HTR-8/SVneo (cell line): Measurements from ENCODE around the gene DIP2A.
"Not testable (repeated sequence)": the region's sequence is repeated elsewhere in the genome, so short reads cannot be mapped to it uniquely, and the experiment has no call there.

Source experiments
- DNase-seq: peaks from one replicate; pipeline ENCODE4 v3.0.0; 2011; ENCODE audit warnings: low spot score, mixed read lengths; ENCODE audit not compliant: insufficient read length
- FAIRE-seq: peaks from 2 replicates; lab custom pipeline; 2011; peaks lifted over from hg19 to GRCh38; lab: Jason Lieb, UNC

The DIP2A gene

DNA sequence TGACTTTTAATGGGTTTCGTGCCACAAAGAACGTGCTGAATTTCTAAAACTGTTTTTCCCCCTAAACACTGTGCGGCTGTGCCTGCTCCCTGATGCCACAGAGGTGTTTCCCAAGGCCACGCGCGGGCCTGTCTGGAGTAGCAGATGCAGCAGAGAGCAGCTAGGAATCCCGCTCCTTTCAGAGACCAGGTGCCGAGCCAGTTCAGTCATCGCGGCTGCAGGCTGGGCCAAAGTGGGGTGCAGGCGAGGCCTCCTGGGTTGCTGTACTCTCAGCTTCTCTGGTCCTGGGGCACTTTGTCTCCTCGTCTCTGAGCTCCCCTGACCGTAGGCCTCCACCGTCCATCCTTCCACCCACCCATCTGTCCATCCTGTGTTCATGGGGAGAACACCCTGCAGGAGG is 17.4 kb upstream of the DIP2A start:
- no peak for DNase-seq
- FAIRE-seq, result no peak

DNA sequence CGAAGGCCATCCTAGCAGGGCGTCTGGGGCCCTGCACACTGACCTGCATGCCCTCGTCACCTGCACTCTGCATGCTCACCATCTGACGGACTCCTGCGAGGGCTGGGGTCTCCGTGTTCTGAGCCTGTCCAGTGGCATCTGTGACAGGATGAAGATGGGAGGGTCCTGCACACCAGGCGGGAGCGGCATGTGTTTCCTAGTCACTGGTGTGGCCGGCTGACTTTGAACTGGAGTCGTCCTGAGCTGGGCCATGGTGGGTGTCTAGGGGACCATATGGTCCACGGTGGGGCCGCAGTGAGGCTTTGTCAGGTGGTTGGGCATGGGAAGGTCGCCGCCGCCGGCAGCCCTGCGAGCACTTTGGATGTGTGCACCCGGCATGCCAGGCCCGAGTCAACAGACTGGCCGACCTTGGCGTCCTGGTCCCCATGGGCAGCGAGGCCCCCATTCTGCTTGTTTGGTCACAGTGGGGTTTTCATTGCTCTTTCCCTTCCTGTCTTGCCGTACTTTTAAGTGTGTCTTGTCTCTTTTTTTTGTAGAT is 16.7 kb upstream of the DIP2A start:
- FAIRE-seq (no peak), DNase-seq (no peak)

DNA sequence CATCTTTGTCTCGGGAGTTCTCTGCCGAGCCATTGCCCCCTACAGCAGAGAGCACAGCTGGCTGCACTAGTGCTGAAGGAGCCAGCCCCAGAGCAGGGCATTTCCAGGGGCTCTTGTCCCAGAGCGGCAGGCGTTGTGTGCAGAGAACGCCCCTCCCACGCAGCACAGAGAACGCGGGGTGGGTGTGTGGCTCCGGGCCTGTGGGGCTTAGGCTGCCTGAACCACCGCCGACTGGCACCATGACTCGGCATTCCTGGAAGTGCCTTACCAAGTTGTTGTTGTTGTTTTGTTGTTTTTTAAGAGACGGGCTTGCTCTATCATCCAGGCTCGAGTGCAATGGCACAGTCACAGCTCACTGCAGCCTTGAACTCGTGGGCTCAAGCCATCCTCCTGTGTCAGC is 15.8 kb upstream of the DIP2A start:
- no peak for FAIRE-seq
- DNase-seq, result no peak

DNA sequence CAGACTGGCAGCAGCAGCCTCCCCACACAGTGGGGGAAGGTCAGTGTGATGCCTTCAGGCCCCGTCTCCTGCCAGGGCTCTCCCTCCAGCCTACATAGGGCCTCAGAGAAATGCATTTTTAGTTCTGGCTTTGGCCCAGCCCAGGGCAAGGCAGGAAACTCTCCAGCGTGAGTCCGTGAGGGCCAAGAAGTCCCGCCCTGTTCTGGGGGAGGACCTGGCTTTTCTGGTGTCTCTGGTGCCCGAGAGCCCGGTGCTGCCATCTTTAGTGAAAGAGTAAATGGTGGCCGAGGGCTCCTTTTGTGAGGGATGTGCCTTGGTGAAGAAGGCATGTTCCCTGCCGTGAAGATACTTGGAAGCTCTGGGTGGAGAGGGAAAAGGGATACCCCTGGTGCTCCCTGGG is 14.8 kb upstream of the DIP2A start:
- DNase-seq, result no peak
- no peak for FAIRE-seq

DNA sequence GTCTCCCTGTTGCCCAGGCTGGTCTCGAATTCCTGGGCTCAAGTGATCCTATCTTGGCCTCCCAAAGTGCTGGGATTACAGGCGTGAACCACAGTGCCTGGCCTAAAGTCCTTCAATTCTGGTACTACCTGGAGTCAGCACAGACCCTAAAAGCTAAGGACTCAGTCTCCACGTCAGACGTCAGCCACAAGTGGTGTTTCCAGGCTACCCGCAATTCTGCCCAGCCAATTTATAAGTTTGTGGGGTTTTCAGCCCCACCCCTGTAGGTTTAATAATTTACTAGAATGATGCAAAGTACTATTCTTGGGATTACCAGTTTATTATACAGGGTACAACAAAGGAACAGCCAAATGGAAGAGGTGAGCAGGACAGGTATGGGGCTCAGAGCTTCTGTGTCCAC is 10.6 kb upstream of the DIP2A start:
- FAIRE-seq (no peak), DNase-seq (no peak)

DNA sequence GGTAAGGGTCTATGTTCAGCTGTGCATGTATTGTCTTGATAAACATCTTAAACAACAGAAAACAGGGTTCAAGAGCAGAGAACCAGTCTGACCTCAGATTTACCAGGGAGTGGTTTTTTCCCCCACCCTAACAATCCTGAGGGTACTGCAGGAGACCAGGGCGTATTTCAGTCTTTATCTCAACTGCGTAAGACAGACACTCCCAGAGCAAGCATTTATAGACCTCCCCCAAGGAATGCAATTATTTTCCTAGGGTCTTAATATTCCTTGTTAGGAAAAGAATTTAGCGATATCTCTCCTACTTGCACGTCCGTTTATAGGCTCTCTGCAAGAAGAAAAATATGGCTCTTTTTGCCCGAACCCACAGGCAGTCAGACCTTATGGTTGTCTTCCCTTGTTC is 9.8 kb upstream of the DIP2A start:
- FAIRE-seq, DNase-seq: not testable (repeated sequence)

DNA sequence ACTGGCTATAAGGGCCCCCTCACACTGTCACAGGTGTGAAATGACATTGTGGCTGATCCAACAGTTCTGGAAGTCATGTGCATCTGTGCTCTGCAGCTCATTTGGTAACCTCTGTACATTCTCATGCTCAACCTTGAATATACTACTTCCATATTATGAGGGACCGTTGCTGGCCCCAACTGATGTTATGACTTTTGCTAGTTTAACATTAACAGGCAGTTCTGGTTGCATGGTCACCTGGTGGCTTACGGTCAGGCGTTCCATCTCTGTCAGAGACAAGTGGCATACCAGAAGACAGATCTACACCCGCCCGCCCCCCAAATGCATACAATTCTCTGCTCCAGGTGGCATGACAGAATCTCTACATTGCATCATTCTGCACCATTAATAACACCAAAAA is 6.0 kb upstream of the DIP2A start:
- DNase-seq, result no peak
- no peak for FAIRE-seq

DNA sequence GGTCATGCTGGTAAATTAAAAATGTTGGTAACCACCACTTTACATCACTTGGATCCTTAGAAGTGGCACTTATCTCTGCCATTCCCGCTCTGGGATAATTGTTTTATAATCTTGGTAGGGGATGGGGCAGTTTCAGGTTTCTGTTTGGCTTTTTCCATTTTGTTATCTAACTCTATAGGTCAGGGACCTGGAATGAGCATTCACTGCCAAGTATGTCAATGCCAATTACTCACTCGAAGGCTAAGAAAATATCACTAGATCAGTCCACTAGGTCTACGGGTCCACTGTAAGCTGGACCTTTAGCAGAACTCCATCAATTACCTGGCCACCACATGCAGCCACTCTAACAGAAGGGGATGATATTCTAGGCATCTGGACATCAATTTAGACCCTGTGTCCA is 4.5 kb upstream of the DIP2A start:
- DNase-seq, result no peak
- FAIRE-seq, result no peak

DNA sequence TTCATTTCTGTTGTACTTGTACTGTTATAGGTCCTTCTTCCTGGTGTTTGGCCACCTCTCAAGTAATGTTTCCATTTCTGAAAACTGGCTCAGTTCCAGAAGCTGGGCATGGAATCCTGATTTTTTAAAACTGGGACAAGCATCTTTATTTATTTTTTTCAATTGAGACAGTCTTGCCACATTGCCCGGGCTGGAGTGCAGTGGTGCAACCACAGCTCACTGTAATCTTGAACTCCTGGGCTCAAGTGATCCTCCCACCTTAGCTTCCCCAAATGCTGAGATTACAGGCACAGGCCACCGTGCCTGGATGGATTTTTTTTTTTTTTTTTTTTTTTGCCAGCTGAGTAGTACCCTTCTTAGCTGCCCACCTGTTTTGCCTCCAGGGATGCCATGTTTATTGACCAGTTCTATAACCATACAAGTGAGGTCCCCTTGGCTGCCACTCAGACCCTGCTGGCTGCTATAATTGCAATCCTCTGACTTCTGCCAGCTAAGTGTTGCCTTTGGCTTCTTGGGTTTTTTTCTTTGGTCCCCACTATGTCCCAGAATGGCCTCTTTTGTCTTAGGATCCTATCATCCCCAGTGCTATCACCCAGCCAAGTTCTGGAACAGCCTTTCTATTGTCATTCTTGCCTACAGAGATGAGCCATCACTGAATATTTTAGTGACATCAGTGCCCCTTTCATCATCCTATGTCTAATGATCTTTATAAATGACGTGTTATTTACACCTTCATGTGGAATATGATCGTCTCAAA is 3.9 kb upstream of the DIP2A start:
- FAIRE-seq, result no peak
- no peak for DNase-seq

DNA sequence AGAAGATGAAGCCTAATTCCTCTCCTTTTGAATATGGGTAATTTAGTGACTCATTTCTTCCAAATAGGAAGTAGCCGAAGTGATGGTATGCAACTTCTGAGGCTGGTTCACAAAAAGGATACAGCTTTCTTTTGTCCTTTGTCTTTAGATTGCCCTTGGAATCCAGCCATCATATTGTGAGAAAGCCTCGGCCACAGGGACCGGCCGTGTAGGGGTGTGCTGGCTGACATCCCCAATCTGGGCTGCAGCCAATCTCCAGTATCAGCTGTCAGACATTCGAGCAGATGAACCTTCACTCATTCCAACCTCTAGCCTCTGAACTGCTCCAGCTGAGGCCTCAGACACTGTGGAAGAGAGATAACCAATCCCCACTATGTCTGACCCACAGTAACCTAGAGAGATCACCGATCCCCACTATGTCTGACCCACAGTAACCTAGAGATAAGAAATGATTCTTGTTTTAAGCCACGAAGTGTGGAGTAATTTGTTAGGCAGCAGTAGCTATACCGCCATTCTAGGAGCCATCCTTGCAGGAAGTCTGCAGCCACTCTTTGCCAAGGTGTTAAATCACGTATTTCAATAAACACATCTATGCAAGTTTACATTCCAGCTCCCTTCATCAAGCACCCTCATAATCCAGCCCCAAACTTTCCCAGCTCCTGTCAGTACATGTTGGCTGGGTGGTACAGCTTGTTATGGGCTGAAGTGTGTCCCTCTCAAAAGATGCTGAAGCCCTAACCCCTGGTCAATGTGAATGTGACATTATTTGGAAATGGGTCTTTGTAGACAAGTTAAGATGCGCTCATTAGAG is 2.9 kb upstream of the DIP2A start:
- FAIRE-seq (no peak), DNase-seq (no peak)

DNA sequence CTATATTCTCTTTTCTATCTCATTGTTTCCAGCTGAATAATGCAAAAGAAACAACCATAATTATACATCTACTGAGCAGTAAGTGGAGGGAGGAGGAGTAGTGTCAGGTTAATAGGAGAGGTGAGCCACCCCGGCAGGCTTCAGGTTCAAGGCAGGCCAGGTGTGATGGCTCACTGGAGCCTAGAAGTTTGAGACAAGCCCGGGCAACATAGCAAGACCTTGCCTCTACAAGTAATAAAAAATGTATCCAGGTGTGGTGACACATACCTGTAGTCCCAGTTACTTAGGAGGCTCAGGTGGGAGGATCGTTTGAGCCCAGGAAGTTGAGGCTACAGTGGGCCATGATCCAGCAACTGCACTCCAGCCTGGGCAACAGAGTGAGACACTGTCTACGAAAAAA is 1.9 kb upstream of the DIP2A start:
- FAIRE-seq (no peak), DNase-seq (no peak)

DNA sequence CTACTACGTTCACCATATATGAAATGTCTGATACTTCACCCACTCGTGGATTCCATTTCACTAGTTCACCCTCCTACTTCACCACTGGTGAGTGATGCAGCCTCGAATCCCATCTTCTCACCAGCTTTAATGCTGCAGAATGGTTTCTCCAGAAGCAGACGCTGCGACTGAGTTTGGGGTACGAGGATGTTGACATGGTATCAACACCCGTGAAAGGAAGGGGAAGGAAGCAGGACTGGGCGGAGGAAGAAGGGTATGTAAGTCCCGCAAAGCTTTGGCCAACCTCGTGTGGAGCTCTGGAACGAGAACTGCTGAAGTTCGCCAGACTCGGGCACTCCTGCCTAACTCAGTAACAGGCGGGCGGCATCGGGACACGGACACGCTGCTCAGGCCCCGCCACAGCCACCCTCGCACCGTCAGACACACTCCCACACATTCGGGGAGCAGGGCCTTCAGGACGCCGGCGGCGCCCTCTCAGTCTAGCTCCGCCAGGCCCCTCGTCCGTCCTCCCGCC is 833 bp upstream of the DIP2A start:
- FAIRE-seq (no peak), DNase-seq (peak; percentile 22)

DNA sequence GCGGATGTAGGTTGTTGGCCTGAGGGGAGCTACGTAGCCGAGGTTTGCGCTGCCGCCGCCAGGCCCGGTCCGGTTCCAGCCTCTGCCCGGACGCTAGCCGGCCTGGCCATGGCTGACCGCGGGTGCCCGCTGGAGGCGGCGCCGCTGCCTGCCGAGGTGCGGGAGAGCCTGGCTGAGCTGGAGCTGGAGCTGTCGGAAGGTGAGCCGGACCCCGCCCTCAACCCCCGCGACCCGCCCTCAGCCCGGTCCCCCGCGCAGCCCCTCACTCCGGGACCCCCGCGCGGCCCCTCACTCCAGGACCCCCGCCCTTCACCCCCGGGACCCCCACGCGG is 299 bp downstream of the DIP2A start:
- FAIRE-seq, result no peak
- DNase-seq, result no peak

DNA sequence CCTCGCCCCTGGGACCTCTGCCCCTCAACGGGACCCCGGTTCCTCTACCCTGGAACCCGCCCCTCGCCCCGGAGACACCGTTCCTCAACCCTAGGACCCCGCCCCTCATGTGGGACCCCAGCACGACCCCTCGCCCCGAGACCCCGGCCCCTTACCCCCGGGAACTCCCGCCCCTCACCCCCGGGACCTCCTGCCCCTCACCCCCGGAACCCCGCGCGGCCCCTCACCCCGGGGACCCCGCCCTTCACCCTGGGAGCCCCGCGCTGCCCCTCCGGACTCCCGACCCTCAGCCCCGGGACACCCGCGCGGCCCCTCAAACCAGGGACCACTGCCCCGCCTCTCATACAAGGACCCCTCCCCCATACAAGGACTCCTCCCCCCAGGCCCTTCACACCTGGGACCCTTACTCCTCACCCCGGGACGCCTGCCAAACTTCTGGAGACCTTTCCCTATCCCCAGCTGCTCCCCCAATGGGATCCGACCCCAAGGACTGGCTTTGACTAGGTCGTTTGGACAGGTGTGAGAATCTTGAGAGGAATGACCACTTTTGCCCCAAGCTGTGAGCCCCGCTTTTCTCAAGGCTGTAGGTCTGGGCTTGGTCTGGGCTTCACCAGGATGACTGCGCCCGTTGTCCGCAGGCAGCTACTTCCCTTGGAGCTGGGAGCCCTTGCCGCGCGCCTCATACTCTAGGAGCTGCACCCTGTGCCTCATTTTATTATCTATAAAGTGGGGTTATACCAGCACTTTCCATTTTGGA is 843 bp downstream of the DIP2A start:
- DNase-seq (no peak), FAIRE-seq (no peak)

DNA sequence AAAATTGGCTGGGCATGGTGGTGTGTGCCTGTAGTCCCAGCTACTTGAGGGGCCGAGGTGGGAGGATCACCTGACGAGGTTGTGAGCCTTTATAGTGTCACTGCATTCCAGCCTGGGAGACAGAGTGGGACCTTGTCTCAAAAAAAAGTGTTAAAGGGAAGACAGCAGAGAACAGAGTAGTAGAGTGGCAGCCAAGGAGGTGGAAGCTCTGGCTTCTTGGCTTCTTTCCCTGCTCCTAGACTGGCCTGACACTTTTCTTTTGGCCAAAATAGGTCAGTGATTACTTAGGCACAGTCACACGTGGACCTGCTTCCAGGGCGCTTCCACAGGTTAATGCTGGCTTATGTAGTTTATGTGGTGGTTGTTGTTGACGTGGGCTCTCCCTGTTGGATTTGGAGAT is 3.2 kb downstream of the DIP2A start:
- FAIRE-seq, result no peak
- no peak for DNase-seq

DNA sequence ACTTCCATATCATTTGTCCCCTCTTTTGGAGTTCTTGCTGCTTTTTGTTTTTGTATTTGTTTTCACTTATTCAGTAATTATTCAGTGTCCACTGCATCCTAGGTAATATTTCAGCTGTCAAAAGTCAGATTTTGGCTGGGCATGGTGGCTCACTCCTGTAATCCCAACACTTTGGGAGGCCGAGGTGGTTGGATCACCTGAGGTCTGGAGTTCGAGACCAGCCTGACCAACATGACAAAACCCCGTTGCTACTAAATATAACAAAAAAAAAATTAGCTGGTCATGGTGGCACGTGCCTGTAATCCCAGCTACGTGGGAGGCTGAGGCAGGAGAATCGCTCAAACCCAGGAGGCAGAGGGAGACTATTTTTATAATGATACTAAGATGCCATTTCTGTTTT is 6.5 kb downstream of the DIP2A start:
- not testable (repeated sequence) for FAIRE-seq, DNase-seq

DNA sequence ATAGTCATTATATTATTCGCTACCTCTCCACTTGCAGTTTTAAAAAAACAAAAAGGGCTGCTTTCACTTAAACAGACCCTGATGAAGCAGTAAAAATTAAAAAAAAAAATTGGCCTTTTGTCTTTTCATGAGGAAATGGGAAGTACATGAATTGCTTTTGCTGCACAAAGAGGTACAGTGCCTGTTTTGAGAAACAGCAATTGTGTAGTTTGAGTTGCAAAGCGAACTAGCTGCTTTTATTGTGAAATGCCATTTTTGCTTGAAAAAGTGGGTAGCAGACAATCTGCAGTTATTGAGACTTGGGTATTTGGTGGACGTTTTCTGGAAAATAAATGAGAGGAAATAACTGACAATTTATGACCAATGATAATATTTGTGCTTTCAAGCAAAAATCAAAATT is 7.0 kb downstream of the DIP2A start:
- FAIRE-seq, result no peak
- no peak for DNase-seq

DNA sequence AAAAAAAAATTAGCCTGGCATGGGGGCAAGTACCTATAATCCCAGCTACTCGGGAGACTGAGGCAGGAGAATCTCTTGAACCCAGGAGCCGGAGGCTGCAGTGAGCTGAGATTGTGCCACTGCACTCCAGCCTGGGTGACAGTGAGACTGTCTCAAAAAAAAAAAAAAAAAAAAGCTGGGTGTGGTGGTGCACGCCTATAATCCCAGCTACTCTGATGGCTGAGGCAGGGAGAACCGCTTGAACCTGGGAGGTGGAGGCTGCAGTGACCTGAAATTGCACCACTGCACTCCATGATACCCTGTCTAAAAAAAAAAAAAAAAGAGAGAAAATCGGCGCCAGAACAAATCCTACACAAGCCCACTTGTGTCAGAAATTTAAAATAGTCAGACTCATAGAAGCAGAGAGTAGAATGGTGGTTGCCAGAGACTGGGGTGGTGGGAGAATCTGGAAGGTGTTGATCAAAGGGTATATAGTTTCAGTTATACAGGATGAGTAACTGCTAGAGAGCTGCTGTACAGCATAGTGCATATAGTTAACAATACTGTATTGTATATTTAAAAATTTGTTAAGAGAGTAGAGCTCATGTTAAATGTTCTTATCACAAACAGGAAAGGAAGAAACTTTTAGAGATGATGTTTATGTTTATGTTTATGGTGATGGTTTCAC is 9.6 kb downstream of the DIP2A start:
- DNase-seq, result no peak
- no peak for FAIRE-seq

DNA sequence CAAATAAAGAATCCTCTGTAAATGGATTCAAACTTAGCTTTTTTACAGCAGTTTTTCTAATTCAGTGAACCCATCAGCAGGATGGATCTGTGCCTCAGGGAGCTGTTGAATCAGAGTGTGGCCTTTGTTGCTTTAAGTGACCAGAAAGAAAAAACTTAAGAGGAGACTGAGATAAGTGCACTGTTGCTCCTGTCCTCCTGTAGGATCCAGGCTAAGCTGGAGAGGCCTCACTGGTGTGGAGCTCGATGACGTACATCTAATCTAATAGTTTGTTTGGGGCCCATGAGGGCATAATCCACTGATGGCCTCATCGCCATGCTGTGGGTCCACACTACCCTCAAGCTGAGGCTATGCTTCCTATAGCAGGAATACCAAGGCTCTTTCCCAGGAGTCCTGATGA is 10.6 kb downstream of the DIP2A start:
- DNase-seq (no peak), FAIRE-seq (no peak)

DNA sequence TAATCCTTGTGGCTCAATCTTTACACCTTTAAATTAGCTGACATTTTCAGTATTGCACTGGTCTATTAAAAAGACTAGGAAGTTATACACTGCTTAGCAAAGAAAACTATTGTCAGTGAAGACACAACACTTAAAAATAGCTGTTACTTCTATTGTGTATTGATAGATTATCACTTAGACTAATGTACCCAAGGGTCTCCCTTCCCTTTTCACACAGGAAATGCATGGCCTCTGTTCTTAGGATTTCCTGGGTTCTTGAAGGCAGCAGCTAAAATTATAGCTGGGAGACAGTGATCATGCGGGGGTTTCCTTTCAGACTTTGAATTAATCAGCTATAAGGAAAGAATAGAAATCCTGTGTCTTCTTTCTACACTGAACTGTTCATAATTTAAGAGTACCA is 12.8 kb downstream of the DIP2A start:
- FAIRE-seq (no peak), DNase-seq (no peak)
